T-helper 17 cell (primary cell): Measurements from ENCODE around the gene NRBF2. TPM values are rescaled to one million over a fixed set of nuclear protein-coding genes. Genes with fewer than 3 reads are reported as not detected.
"Not testable (repeated sequence)": the region's sequence is repeated elsewhere in the genome, so short reads cannot be mapped to it uniquely, and the experiment has no call there.

ENCODE experiments used
- ATAC-seq: fragments of 150-1000 bp; cut with Tn5 transposase; 2 replicates; pipeline ENCODE4 v1.10.0; 2021; ENCODE audit warnings: mild to moderate bottlenecking, moderate library complexity
- DNase-seq, 3 donors: peaks; one replicate each; pipeline versions ENCODE4 v3.0.0 to v3.0.0-alpha.2; 2020 to 2021
- H3K9me3 ChIP-seq: one replicate; pipeline ENCODE4 v1.7.0; 2013; ENCODE audit warnings: low read length, mild to moderate bottlenecking; ENCODE audit not compliant: control insufficient read depth, poor library complexity, severe bottlenecking
- H3K27ac Mint-ChIP-seq: one replicate; pipeline ENCODE4 v1.8.0; 2022; ENCODE audit warnings: mild to moderate bottlenecking, moderate library complexity, mixed read lengths
- H3K27me3 Mint-ChIP-seq: one replicate; pipeline ENCODE4 v1.8.0; 2022; ENCODE audit warnings: mixed read lengths
- H3K36me3 Mint-ChIP-seq: one replicate; pipeline ENCODE4 v1.8.0; 2022; ENCODE audit warnings: low read depth, mixed read lengths
- H3K4me1 Mint-ChIP-seq: one replicate; pipeline ENCODE4 v1.8.0; 2022; ENCODE audit warnings: mild to moderate bottlenecking, mixed read lengths
- H3K4me3 Mint-ChIP-seq: one replicate; pipeline ENCODE4 v1.8.0; 2022; ENCODE audit warnings: mild to moderate bottlenecking, moderate library complexity, mixed read lengths
- total RNA-seq, 4 donors: library from RNA in 2 of 4; stranded (reverse) in 2 of 4; gene quantifications; one replicate each; pipeline ENCODE4 v1.2.3 and lab custom pipeline; 2022 to 2026

Gene NRBF2
- total RNA-seq (10 to 100 TPM; 22.2 to 30.7 TPM), total RNA-seq (lab: John Stamatoyannopoulos, UW) (32.7 to 47.9 reads per million in 2 donors)

- DNase-seq, result peak; percentile 93 to 96 (median 94)
- no peaks in the 10 kb centered on the region for H3K9me3 ChIP-seq
- H3K36me3 Mint-ChIP-seq, result peaks cover 4% of the 10 kb centered on the region
- H3K27me3 Mint-ChIP-seq, result no peaks in the 10 kb centered on the region
- H3K4me1 Mint-ChIP-seq, result peaks cover 19% of the 10 kb centered on the region
- peak within 1 kb of the TSS; percentile 92 for H3K4me3 Mint-ChIP-seq
- peak within 1 kb of the TSS; percentile 92 for H3K27ac Mint-ChIP-seq
- peak; percentile 91 for ATAC-seq
Measured at GRCh38 chr10:63133056-63133820, at the start of gene NRBF2. Gene NRBF2, plus strand, starts transcription at chr10:63133328. Its CDS starts 143 bp downstream, at chr10:63133471.

GRCh38 chr10:63083406-63083805 is 49.7 kb upstream of the NRBF2 start:
- peaks cover 32% of the 10 kb centered on the region for H3K27me3 Mint-ChIP-seq
- not testable (repeated sequence) for H3K9me3 ChIP-seq, H3K27ac Mint-ChIP-seq, DNase-seq, ATAC-seq, H3K36me3 Mint-ChIP-seq, H3K4me1 Mint-ChIP-seq, H3K4me3 Mint-ChIP-seq

DNA sequence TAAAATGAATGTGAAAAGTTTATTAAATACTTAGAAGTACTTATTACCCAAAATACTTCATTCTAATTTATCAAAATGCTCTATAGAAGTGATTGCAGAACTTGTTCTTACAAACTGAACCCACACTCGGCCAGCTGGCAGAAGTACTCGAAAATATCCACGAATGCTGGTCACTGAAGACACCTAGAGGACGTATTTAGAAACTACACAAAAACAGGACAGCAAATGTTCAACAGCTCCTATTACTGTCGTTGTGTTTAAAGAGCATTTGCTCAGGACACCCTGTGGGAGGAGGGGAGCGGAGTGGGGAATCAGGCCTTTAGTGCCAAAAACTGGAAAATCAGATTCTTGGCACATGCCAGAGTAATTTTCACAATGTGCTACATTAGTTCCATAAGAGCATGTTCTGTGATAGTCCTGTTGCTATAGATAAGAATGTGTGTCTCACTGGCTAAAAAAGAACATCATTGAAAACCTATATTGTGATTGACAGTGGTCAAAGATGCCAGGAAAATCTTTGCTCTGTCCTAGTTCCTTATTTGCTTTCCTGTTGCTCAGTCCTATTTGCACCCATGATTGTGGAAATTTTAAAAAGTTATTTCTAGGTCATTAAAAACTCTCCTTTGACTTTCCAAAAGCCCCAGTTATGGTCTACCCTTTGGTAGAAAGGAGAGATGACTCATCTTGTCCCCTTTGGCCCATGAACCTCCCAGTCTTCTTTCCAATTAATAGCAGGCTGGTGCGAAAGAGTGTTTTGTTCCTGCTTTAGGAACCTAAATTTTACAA is 49.0 kb upstream of the NRBF2 start:
- H3K27me3 Mint-ChIP-seq, result peaks cover 36% of the 10 kb centered on the region
- peak; percentile 77 for ATAC-seq

DNA sequence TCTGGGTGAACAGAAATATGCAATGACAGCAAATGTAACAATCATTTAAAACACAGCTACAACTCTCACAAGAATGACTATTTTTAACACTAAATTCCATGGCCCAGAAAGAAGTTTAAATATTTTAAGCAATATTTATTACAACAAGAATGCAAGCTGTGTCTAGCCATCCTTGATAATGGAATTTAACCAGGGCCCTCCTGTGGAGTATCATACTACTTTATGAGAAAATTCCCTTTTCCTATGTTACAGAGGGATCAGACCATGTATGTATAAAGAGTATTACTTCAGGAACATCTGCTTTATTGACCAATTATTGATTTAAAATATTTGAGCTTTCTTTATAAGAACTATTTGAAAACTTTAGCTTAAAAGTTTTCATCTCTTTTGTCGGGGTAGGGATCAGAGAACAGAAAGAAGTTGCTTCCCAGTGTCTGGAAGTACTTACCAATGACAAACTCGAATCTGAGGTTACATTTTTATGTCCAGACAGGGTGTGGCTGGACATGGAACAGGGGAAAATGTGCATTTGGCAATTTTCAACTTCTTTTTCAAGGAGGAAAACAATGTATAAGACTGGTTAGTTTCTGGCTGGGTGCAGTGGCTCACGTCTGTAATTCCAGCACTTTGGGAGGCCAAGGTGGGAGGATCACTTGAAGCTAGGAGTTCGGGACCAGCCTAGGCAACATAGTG is 48.3 kb upstream of the NRBF2 start:
- Mint-ChIP-seq H3K36me3 (no peaks in the 10 kb centered on the region), H3K27ac (no peak overlapping the region), H3K4me1 (peaks cover 6% of the 10 kb centered on the region), H3K27me3 (peaks cover 35% of the 10 kb centered on the region), H3K4me3 (no peak overlapping the region)
- ATAC-seq, result no peak
- DNase-seq, result no peak
- no peaks in the 10 kb centered on the region for H3K9me3 ChIP-seq

More for the DNA sequence above, 49.0 kb upstream of the NRBF2 start:
- peak in 1 of 3 donors; percentile 12 for DNase-seq
- no peaks in the 10 kb centered on the region for H3K9me3 ChIP-seq
- H3K36me3 Mint-ChIP-seq, result no peaks in the 10 kb centered on the region
- peaks cover 6% of the 10 kb centered on the region for H3K4me1 Mint-ChIP-seq
- H3K27ac Mint-ChIP-seq, result no peak overlapping the region
- H3K4me3 Mint-ChIP-seq, result no peak overlapping the region

- no peak overlapping the region for H3K27ac Mint-ChIP-seq
Measured at GRCh38 chr10:63093227-63093626, 39.9 kb upstream of the NRBF2 start.

DNA sequence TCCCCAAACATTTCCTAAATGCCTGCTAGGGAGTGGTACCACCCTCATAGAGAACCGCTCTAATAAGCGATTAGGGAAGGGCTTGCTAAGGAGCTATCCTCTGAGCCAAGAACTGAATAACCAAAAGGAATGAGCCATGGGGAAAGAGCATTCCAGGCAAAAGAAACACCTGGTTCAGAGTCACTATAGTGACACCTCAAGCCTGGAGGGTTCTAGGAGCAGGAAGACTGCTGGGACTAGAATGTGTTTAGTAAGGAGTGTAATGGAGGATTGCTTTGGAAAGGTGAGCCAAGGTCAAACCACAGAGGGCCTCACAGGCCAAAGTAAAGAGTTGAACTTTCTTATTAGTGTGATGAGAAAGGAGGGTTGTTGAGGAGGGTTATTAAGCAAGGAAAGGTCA is 38.7 kb upstream of the NRBF2 start:
- Mint-ChIP-seq H3K36me3 (peaks cover 3% of the 10 kb centered on the region), H3K27ac (no peak overlapping the region), H3K4me1 (no peaks in the 10 kb centered on the region), H3K4me3 (no peak overlapping the region), H3K27me3 (peaks cover 31% of the 10 kb centered on the region)
- H3K9me3 ChIP-seq, result no peaks in the 10 kb centered on the region
- ATAC-seq (no peak), DNase-seq (no peak)

More at GRCh38 chr10:63093227-63093626, 39.9 kb upstream of the NRBF2 start:
- peaks cover 3% of the 10 kb centered on the region for H3K36me3 Mint-ChIP-seq
- ATAC-seq (no peak), DNase-seq (no peak)
- H3K9me3 ChIP-seq, result no peaks in the 10 kb centered on the region
- peaks cover 36% of the 10 kb centered on the region for H3K27me3 Mint-ChIP-seq
- no peak overlapping the region for H3K4me3 Mint-ChIP-seq
- H3K4me1 Mint-ChIP-seq, result no peaks in the 10 kb centered on the region

GRCh38 chr10:63094881-63095280 is 38.2 kb upstream of the NRBF2 start:
- DNase-seq, result no peak
- H3K9me3 ChIP-seq, result no peaks in the 10 kb centered on the region
- Mint-ChIP-seq H3K27ac (no peak overlapping the region), H3K4me1 (no peaks in the 10 kb centered on the region), H3K36me3 (peaks cover 3% of the 10 kb centered on the region), H3K27me3 (peaks cover 27% of the 10 kb centered on the region), H3K4me3 (no peak overlapping the region)
- ATAC-seq, result no peak

GRCh38 chr10:63099734-63100133 is 33.4 kb upstream of the NRBF2 start:
- DNase-seq (no peak), ATAC-seq (no peak)
- Mint-ChIP-seq H3K36me3 (no peaks in the 10 kb centered on the region), H3K4me3 (no peak overlapping the region), H3K27me3 (peaks cover 48% of the 10 kb centered on the region), H3K4me1 (peaks cover 5% of the 10 kb centered on the region), H3K27ac (no peak overlapping the region)
- no peaks in the 10 kb centered on the region for H3K9me3 ChIP-seq

GRCh38 chr10:63101091-63101490 is 32.0 kb upstream of the NRBF2 start:
- not testable (repeated sequence) for H3K27ac Mint-ChIP-seq, ATAC-seq, DNase-seq, H3K9me3 ChIP-seq, H3K4me3 Mint-ChIP-seq, H3K36me3 Mint-ChIP-seq, H3K4me1 Mint-ChIP-seq
- H3K27me3 Mint-ChIP-seq, result peaks cover 47% of the 10 kb centered on the region

- H3K27me3 Mint-ChIP-seq, result peaks cover 60% of the 10 kb centered on the region
- H3K4me3 Mint-ChIP-seq, H3K36me3 Mint-ChIP-seq, H3K27ac Mint-ChIP-seq, H3K4me1 Mint-ChIP-seq, DNase-seq, ATAC-seq, H3K9me3 ChIP-seq: not testable (repeated sequence)
Measured at GRCh38 chr10:63102279-63102883, 30.7 kb upstream of the NRBF2 start.

- DNase-seq, ATAC-seq, H3K4me1 Mint-ChIP-seq, H3K36me3 Mint-ChIP-seq, H3K4me3 Mint-ChIP-seq, H3K9me3 ChIP-seq, H3K27ac Mint-ChIP-seq: not testable (repeated sequence)
- H3K27me3 Mint-ChIP-seq, result peaks cover 58% of the 10 kb centered on the region
Measured at GRCh38 chr10:63103178-63103577, 29.9 kb upstream of the NRBF2 start.

- Mint-ChIP-seq H3K27me3 (peaks cover 62% of the 10 kb centered on the region), H3K4me3 (no peak overlapping the region), H3K27ac (no peak overlapping the region), H3K36me3 (no peaks in the 10 kb centered on the region), H3K4me1 (peaks cover 5% of the 10 kb centered on the region)
- ATAC-seq, result no peak
- no peaks in the 10 kb centered on the region for H3K9me3 ChIP-seq
- no peak for DNase-seq
Measured at GRCh38 chr10:63103971-63104409, 29.1 kb upstream of the NRBF2 start.
